Skeletal muscle satellite cell (primary cell): ENCODE measurements around the gene HDAC2. TPM values are rescaled to one million over a fixed set of nuclear protein-coding genes. Genes with fewer than 3 reads are reported as not detected.
"Not testable (repeated sequence)": the region's sequence is repeated elsewhere in the genome, so short reads cannot be mapped to it uniquely, and the experiment has no call there.

Source experiments
- H3K27me3 ChIP-seq: 2 replicates; pipeline ENCODE4 v1.7.0; 2013; ENCODE audit warnings: low read length; ENCODE audit not compliant: control insufficient read depth, insufficient read depth
- H3K36me3 ChIP-seq: 2 replicates; pipeline ENCODE4 v1.7.0; 2013; ENCODE audit warnings: mild to moderate bottlenecking, control low read depth, low read length; ENCODE audit not compliant: insufficient read depth
- H3K4me1 ChIP-seq: 2 replicates; pipeline ENCODE4 v1.7.0; 2013; ENCODE audit warnings: low read length; ENCODE audit not compliant: control insufficient read depth, insufficient read depth
- H3K4me2 ChIP-seq: 2 replicates; pipeline ENCODE4 v1.7.0; 2013; ENCODE audit warnings: mild to moderate bottlenecking, low read length
- H3K4me3 ChIP-seq: 2 replicates; pipeline ENCODE4 v1.7.0; 2013; ENCODE audit warnings: low read length
- H3K9ac ChIP-seq: 2 replicates; pipeline ENCODE4 v1.7.0; 2013; ENCODE audit warnings: mild to moderate bottlenecking, low read depth, low read length, moderate library complexity
- H3K9me3 ChIP-seq: replicated peaks from 2 replicates; pipeline ENCODE4 v1.7.0; 2013; ENCODE audit warnings: mild to moderate bottlenecking, control low read depth, low read length
- total RNA-seq: library from RNA; depleted of rRNA; stranded (reverse); fragments of >200 nt; gene quantifications from 2 replicates; pipeline ENCODE4 v1.2.3, GENCODE V29; 2012; rRNA removed

The HDAC2 gene
- total RNA-seq: 56.8 and 57.4 TPM in 2 replicates

DNA sequence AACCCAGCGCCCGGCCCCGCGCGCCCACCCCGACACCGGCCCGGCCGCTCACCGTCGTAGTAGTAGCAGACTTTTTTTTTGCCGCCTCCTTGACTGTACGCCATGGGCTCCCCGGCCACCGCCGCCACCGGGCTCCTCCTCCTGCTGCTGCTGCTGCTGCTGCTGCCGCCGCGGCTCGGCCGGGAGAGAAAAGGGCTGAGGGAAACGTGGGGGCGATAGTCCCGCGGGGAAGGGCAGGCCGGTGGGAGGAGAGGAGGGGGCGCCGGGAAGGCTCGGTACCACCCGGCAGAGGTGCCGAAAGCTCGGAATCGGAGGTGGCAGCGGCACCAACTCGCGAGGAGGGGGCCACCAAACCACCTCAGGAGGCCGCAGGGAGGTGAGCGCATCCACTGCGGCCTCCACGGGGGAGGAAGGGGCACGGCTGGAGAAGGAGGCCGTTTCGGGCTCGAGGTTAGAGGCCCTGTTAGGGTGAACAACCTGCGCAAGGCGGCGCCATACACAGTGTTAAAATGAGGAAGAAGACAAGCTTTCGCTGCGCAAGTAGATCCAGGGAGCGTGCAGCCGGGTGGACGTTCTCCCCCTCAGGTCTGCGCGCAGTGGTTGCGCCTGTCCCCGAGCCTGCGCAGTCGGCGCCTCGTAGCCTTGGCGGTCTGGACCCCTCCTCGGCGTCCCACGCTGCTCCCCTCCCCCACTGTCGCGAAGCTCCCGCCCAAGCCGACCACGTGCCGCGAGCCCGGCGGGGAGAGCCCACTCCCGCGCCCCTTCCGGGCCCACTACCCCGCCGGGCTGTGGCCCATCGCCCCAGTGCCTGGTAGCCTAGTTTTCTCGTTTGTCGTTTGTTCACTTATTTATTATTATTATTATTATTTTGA, at the start of gene HDAC2:
Gene HDAC2, minus strand, starts transcription at position 344 of the 872 bp plus-strand sequence. Its CDS starts 240 bp downstream, at position 104.
- H3K9ac ChIP-seq: peak within 1 kb of the TSS; percentile 91
- H3K4me3 ChIP-seq: peak within 1 kb of the TSS; percentile 98
- peaks cover 19% of the 10 kb centered on the region for H3K4me1 ChIP-seq
- H3K4me2 ChIP-seq: peak within 1 kb of the TSS; percentile 87
- no peaks in the 10 kb centered on the region for H3K9me3 ChIP-seq
- no peaks in the 10 kb centered on the region for H3K36me3 ChIP-seq
- no peaks in the 10 kb centered on the region for H3K27me3 ChIP-seq

DNA sequence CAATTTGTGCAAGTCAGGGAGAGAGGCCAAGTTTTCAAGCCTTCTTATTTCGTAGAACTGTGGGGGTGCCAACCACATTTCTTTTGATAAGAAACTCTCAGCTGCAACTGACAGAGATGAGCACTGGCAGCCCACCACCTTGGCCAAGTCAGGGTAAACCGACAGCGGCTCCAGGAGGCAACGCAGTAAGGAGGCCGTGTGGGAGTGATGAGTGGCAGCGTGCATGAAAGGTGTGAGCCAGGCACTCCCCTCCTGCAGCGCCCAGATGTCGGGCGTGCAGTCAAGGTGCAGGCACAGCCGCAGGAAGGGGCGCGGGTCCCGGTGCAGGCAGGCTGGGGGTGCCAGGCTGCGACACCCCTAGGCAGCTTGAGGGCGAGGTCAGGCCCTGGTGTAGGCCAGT, 49.2 kb upstream of the HDAC2 start:
- no peak overlapping the region for H3K4me3 ChIP-seq
- no peak overlapping the region for H3K9ac ChIP-seq
- peaks cover 21% of the 10 kb centered on the region for H3K4me1 ChIP-seq
- H3K9me3 ChIP-seq: no peaks in the 10 kb centered on the region
- no peaks in the 10 kb centered on the region for H3K27me3 ChIP-seq
- H3K36me3 ChIP-seq: no peaks in the 10 kb centered on the region
- no peak overlapping the region for H3K4me2 ChIP-seq

GRCh38 chr6:114017146-114017545, 46.2 kb upstream of the HDAC2 start:
- not testable (repeated sequence) for H3K27me3 ChIP-seq, H3K9me3 ChIP-seq, H3K36me3 ChIP-seq
- peak overlapping the region; percentile 77 for H3K9ac ChIP-seq
- H3K4me3 ChIP-seq: peak overlapping the region; percentile 35
- H3K4me1 ChIP-seq: peaks cover 29% of the 10 kb centered on the region
- H3K4me2 ChIP-seq: peak overlapping the region; percentile 18

GRCh38 chr6:114014106-114014505, 43.2 kb upstream of the HDAC2 start:
- H3K9ac ChIP-seq: peak overlapping the region; percentile 41
- not testable (repeated sequence) for H3K27me3 ChIP-seq, H3K36me3 ChIP-seq, H3K9me3 ChIP-seq, H3K4me3 ChIP-seq
- H3K4me1 ChIP-seq: peaks cover 31% of the 10 kb centered on the region
- H3K4me2 ChIP-seq: peak overlapping the region; percentile 4

DNA sequence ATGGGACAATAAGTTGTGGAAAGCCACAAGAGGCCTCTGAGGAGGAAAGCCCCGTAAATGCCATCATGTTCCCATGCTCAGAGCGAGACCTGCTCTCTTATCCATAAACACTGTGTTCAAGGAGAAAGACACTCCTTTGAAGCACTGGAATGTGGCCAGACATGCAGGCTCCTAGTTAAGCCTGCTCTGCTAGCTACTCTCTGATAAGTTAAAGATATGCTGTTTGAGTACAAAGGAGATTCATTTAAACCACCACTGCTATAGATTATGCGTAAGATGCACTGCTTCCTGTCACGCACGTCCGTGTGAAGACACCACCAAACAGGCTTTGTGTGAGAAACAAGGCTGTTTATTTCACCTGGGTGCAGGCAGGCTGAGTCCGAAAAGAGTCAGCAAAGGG, 40.5 kb upstream of the HDAC2 start:
- not testable (repeated sequence) for H3K36me3 ChIP-seq, H3K9me3 ChIP-seq, H3K27me3 ChIP-seq, H3K4me3 ChIP-seq, H3K4me2 ChIP-seq, H3K9ac ChIP-seq
- peaks cover 26% of the 10 kb centered on the region for H3K4me1 ChIP-seq

DNA sequence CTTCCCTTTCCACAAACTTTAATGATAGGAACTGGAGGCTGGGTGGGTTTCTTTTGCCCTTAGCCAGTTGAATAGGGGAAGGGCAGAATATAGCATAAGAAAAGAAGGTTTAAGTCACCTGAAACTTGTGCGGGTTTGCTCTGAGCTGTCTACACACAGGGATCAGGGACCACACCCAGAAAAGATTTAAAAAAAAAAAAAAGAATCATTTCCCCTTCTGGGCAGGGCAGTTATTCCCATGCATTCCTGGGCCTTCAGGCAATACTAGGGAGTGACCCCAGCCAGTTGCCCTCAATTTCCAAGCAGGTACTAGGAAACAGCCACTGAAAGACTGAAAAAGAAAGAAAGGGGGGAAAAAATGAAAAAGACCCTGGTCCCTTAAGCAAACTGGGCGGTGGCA, 39.6 kb upstream of the HDAC2 start:
- no peak overlapping the region for H3K4me2 ChIP-seq
- H3K4me1 ChIP-seq: peaks cover 24% of the 10 kb centered on the region
- no peaks in the 10 kb centered on the region for H3K27me3 ChIP-seq
- H3K36me3 ChIP-seq: no peaks in the 10 kb centered on the region
- no peaks in the 10 kb centered on the region for H3K9me3 ChIP-seq
- H3K4me3 ChIP-seq: no peak overlapping the region
- no peak overlapping the region for H3K9ac ChIP-seq

GRCh38 chr6:114009192-114009591, 38.2 kb upstream of the HDAC2 start:
- no peak overlapping the region for H3K4me2 ChIP-seq
- no peaks in the 10 kb centered on the region for H3K36me3 ChIP-seq
- H3K9ac ChIP-seq: peak overlapping the region; percentile 82

DNA sequence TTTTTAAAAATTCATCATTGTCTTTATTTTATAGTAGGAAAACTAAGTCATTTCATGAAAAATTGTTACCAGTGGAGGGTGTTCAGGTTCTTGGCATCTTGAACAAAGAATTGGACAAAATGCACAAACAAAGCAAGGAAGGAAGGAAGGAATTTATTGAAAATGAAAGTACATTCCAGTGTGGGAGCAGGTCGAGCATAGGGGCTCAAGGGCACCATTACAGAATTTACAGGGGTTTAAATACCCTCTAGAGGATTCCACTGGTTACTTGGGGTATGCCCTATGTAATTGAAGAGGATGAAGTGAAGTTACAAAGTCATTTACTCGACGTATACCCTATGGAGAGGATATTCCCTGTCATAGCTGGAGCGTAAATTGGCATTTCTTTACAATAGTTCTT, 37.4 kb upstream of the HDAC2 start:
- peaks cover 17% of the 10 kb centered on the region for H3K4me1 ChIP-seq
- peak overlapping the region; percentile 63 for H3K4me3 ChIP-seq
- H3K9ac ChIP-seq: peak overlapping the region; percentile 82
- H3K9me3 ChIP-seq: no peaks in the 10 kb centered on the region
- H3K4me2 ChIP-seq: peak overlapping the region; percentile 90
- no peaks in the 10 kb centered on the region for H3K36me3 ChIP-seq
- H3K27me3 ChIP-seq: no peaks in the 10 kb centered on the region

More at GRCh38 chr6:114009192-114009591, 38.2 kb upstream of the HDAC2 start:
- H3K9me3 ChIP-seq: no peaks in the 10 kb centered on the region
- peaks cover 19% of the 10 kb centered on the region for H3K4me1 ChIP-seq
- H3K27me3 ChIP-seq: no peaks in the 10 kb centered on the region
- H3K4me3 ChIP-seq: no peak overlapping the region

- Histone ChIP-seq H3K4me3 (no peak overlapping the region), H3K27me3 (no peaks in the 10 kb centered on the region), H3K4me1 (peaks cover 17% of the 10 kb centered on the region), H3K4me2 (peak overlapping the region; percentile 90), H3K9me3 (no peaks in the 10 kb centered on the region), H3K36me3 (no peaks in the 10 kb centered on the region), H3K9ac (peak overlapping the region; percentile 82)
These were observed 36.6 kb upstream of the HDAC2 start for GRCh38 chr6:114007516-114007915.

GRCh38 chr6:114001354-114001753, 30.4 kb upstream of the HDAC2 start:
- H3K4me2 ChIP-seq: no peak overlapping the region
- H3K27me3 ChIP-seq: no peaks in the 10 kb centered on the region
- H3K4me1 ChIP-seq: peaks cover 30% of the 10 kb centered on the region
- no peak overlapping the region for H3K4me3 ChIP-seq
- no peaks in the 10 kb centered on the region for H3K9me3 ChIP-seq
- no peak overlapping the region for H3K9ac ChIP-seq
- no peaks in the 10 kb centered on the region for H3K36me3 ChIP-seq

DNA sequence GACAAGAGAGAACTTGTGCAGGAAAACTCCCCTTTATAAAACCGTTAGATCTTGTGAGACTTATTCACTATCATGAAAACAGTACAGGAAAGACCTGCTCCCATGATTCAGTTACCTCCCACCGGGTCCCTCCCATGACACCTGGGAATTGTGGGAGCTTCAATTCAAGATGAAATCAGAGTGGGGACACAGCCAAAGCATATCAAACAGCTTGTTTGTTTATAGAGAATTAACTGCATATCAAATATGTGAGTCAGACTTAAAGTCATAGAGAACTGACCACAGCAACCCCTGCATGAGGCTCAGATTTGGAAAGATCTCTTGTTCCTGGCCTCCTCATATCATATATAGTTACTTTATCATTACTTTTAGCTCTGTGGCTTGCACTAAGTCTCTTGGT, 29.1 kb upstream of the HDAC2 start:
- no peaks in the 10 kb centered on the region for H3K9me3 ChIP-seq
- no peaks in the 10 kb centered on the region for H3K36me3 ChIP-seq
- peaks cover 41% of the 10 kb centered on the region for H3K4me1 ChIP-seq
- no peaks in the 10 kb centered on the region for H3K27me3 ChIP-seq
- peak overlapping the region; percentile 4 for H3K4me2 ChIP-seq
- H3K9ac ChIP-seq: peak overlapping the region; percentile 8
- H3K4me3 ChIP-seq: no peak overlapping the region

DNA sequence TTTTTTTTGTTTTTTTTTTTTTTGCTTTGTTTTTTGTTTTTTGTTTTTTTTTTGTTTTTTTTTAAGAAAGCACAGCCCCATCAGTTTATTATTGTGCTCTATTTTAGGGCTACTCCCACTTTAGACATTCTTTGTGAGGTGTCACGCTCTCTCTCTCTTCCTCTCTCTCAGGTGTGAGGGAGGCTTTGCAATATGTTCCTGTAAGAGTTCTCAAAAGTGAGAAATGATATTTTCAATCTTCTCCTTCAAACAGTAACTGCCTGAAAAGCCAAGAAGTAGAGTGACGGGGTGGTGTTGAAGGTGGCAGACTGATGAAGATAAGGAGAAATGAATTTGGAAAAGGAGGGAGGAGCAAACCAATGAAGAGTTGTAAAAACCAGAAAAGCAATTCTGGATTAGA, 28.3 kb upstream of the HDAC2 start:
- no peaks in the 10 kb centered on the region for H3K27me3 ChIP-seq
- no peak overlapping the region for H3K4me2 ChIP-seq
- H3K36me3 ChIP-seq: no peaks in the 10 kb centered on the region
- no peaks in the 10 kb centered on the region for H3K9me3 ChIP-seq
- H3K9ac ChIP-seq: no peak overlapping the region
- H3K4me1 ChIP-seq: peaks cover 43% of the 10 kb centered on the region
- no peak overlapping the region for H3K4me3 ChIP-seq
